GM21529 (cell line): ENCODE results near the gene EIF3L.

Experiments
- ATAC-seq: cut with Tn5 transposase; IDR thresholded peaks from one replicate; pipeline ENCODE4 v1.9.1; 2021; ENCODE audit not compliant: unreplicated experiment

The EIF3L gene

GRCh38 chr22:37816543-37817180, 32.6 kb upstream of the EIF3L start:
- ATAC-seq, result no peak

- ATAC-seq, result peak; percentile 63
These were observed 31.4 kb upstream of the EIF3L start for GRCh38 chr22:37817705-37818408.

- ATAC-seq, result no peak
These were observed 30.7 kb upstream of the EIF3L start for GRCh38 chr22:37818409-37819104.

- no peak for ATAC-seq
These were observed 30.1 kb upstream of the EIF3L start for GRCh38 chr22:37819105-37819433.

- ATAC-seq, result no peak
These were observed 28.9 kb upstream of the EIF3L start for GRCh38 chr22:37820350-37820749.

- no peak for ATAC-seq
These were observed 27.0 kb upstream of the EIF3L start for GRCh38 chr22:37822079-37822833.

- ATAC-seq, result no peak
These were observed 25.9 kb upstream of the EIF3L start, which contains the start of gene GALR3 for GRCh38 chr22:37823134-37823985. Gene GALR3 (plus strand): TSS chr22:37823382. CDS start chr22:37823407, 25 bp downstream.

- no peak for ATAC-seq
These were observed 24.3 kb upstream of the EIF3L start for GRCh38 chr22:37824674-37825641.

- no peak for ATAC-seq
These were observed 22.2 kb upstream of the EIF3L start for GRCh38 chr22:37827056-37827455.

- ATAC-seq, result no peak
These were observed 19.0 kb upstream of the EIF3L start for GRCh38 chr22:37830093-37830842.

- ATAC-seq, result no peak
These were observed 17.7 kb upstream of the EIF3L start for GRCh38 chr22:37831472-37831871.

- no peak for ATAC-seq
These were observed 17.0 kb upstream of the EIF3L start for GRCh38 chr22:37832022-37832857.

GRCh38 chr22:37842015-37842793, 7.0 kb upstream of the EIF3L start:
- ATAC-seq, result no peak

GRCh38 chr22:37843741-37844089, 5.5 kb upstream of the EIF3L start:
- peak; percentile 37 for ATAC-seq

- no peak for ATAC-seq
These were observed 4.3 kb upstream of the EIF3L start for GRCh38 chr22:37844904-37845329.

- ATAC-seq, result no peak
These were observed 2.8 kb upstream of the EIF3L start for GRCh38 chr22:37846433-37846832.

GRCh38 chr22:37848587-37849088, 581 bp upstream of the EIF3L start:
- no peak for ATAC-seq
